Measurements from ENCODE around the gene PSEN1.

The PSEN1 gene

DNA sequence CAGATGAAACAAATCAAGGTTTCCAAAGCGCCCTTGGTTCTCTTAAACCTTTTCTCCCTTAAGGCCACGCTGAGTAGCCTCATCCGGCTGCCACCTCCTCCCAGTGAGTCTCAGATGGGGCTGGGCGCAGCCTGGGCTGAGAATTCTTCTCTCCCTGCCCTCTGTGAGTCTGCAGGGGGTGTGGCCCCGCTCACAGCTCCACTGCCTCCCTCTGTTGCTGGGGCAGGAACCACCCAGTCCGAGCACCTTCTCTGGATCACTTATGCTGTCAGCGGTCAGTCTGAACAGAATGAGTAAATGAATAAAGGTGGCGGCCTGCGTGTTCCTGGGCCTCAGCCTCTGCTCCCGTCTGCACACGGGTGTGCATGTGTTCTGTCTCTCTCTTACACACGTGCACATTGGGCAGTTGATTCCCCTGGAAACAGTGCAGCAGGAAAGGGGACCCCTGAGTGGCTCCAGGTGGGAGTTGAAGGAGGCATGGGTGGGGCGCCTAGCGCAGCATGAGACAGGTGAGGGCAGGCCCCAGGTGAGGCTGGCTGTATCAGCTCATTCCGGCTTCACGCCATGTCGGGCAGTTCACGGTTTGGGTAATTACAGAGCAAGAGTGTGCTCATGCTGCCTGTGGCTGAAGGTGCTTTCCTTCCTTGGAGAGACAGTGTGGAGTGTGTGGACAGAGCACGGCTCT is 105.3 kb downstream of the PSEN1 start:
- no peak for DNase-seq

GRCh38 chr14:73242357-73242901 is 106.1 kb downstream of the PSEN1 start:
- DNase-seq, result no peak

GRCh38 chr14:73243341-73243740 is 107.0 kb downstream of the PSEN1 start:
- no peak for DNase-seq

- no peak for DNase-seq
These were observed 107.4 kb downstream of the PSEN1 start for GRCh38 chr14:73243748-73244147.

GRCh38 chr14:73244541-73245290 is 108.4 kb downstream of the PSEN1 start:
- no peak for DNase-seq

GRCh38 chr14:73245480-73246325 is 109.4 kb downstream of the PSEN1 start:
- DNase-seq, result peak; percentile 50

DNA sequence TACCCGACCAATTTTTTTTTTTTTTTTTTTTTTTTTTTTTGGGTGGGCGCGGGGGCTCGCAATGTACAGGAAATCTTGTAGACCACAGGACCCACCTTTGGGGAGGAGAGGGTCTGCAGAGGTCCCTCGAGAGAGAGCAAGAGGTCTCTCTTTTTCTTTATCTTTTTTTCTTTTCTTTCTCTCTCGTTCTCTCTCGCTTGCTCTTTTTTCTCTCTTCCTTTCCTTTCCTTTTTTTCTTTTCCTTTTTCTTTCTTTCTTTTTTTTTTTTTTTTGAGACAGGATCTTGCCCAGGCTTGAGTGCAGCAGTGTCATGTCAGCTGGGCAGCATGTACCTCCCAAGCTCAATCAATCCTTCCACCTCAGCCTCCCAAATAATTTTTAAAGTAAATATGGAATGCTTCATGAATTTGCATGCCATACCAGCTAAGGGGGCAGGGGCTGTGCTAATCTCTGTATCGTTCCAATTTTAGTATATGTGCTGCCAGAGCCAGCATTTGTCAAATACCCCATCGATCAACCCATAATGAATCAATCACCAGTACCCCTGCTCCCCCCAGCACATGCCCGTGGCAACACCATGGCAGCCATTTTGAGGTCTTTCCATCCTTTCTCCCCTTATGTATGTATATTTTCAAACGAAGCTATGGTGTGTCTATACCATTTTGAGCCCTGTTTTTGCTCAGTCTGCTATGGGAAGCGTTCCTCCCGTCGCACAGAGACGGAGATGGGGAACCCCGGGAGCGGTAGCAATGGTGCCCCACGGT is 110.3 kb downstream of the PSEN1 start:
- no peak for DNase-seq

DNA sequence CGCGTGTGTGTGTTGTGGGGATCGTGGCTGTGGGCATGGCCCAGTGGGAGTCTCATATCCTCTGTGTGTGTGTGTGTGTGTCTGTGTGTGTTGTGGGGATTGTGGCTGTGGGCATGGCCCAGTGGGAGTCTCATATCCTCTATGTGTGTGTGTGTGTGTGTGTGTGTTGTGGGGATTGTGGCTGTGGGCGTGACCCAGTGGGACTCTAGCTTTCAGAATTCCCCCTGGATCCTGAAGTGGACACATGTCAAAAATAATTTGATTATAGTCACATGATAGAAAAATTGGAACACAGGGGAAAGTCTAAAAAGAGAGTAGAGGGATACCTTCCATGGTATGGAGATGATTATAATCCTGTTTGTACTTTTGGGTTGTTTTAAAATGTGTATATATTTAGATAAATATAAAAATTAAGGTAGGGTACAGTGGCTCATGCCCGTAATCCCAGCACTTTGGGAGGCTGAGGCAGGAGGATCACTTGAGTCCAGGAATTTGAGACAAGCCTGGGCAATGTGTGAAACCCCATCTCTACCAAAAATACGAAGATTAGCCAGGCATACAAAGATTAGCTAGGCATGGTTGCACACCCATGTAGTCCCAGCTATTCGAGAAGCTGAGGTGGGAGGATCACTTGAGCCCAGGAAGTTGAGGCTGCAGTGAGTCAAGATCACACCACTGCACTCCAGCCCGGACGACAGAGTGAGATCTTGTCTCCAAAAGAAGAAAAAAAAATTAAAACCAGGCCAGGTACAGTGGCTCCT is 112.0 kb downstream of the PSEN1 start:
- no peak for DNase-seq

DNA sequence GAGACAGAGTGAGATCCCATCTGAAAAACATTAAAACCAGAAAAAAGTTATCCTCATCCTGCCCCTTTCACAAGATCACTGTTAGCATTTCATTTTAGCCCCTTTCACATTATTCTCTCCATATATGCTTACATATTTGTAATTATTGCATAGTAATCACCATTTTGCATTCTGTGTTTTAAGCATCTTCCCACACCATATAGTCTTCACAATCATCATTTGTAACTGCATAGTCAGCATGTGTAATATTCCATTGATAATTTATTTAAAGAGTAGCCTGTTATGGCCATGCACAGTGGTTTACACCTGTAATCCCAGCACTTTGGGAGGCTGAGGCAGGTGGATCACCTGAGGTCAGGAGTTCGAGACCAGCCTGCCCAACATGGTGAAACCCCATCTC is 112.8 kb downstream of the PSEN1 start:
- DNase-seq, result no peak

DNA sequence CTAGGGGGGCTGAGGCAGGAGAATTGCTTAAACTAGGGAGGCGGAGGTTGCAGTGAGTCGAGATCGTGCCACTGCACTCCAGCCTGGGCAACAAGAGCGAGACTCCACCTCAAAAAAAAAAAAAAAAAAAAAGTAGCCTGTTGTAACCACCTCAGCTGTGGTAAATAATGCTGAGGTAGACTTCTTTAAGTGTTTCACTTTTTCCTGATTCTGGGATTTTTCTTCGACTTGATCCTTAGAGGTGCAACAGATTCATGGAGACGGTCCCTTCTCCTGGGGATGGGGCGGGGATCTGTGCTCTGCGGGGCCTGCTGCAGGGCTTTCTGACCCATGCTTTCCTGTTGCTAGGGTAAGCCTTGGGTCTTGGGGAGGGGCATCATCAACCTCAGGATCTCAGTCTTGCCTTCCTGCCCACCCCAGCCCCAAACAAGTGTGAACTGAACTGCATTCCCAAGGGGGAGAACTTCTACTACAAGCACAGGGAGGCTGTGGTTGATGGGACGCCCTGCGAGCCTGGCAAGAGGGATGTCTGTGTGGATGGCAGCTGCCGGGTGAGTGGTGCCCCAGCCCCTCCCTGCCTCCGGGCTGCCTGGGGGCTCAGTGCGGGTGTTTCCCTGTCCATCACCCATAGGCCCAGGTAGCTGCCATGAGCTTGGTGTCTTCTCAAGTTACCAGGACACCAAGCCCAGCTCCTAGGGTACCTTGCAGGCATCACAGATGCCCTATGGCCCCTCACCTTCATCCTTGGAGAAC is 113.4 kb downstream of the PSEN1 start:
- no peak for DNase-seq

DNA sequence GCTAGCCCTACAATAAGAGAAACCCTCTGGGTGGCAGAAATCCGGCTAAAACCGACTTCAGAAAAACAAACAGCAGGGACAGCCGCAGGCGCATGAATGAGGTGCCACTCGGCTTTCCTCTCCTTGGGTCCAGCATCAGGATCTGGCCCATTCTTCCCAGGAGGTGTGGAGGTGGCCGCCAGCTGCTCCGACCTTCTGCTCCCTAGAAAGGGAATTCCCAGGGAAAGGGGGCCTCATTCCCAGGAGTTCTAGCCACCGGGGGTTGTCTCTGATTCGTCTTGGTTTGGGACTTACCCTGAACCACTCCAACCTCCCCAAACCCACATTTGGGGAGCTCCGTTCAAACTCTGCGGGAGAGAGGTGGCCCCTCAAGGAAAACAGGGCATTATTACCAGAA is 114.0 kb downstream of the PSEN1 start:
- DNase-seq, result no peak

GRCh38 chr14:73250781-73251500 is 114.6 kb downstream of the PSEN1 start:
- DNase-seq, result no peak

GRCh38 chr14:73251516-73252215 is 115.4 kb downstream of the PSEN1 start:
- DNase-seq, result no peak

- DNase-seq, result no peak
These were observed 116.4 kb downstream of the PSEN1 start for GRCh38 chr14:73252491-73253322.

- DNase-seq, result no peak
These were observed 117.0 kb downstream of the PSEN1 start for GRCh38 chr14:73253323-73253610.

GRCh38 chr14:73253721-73254120 is 117.4 kb downstream of the PSEN1 start:
- no peak for DNase-seq

DNA sequence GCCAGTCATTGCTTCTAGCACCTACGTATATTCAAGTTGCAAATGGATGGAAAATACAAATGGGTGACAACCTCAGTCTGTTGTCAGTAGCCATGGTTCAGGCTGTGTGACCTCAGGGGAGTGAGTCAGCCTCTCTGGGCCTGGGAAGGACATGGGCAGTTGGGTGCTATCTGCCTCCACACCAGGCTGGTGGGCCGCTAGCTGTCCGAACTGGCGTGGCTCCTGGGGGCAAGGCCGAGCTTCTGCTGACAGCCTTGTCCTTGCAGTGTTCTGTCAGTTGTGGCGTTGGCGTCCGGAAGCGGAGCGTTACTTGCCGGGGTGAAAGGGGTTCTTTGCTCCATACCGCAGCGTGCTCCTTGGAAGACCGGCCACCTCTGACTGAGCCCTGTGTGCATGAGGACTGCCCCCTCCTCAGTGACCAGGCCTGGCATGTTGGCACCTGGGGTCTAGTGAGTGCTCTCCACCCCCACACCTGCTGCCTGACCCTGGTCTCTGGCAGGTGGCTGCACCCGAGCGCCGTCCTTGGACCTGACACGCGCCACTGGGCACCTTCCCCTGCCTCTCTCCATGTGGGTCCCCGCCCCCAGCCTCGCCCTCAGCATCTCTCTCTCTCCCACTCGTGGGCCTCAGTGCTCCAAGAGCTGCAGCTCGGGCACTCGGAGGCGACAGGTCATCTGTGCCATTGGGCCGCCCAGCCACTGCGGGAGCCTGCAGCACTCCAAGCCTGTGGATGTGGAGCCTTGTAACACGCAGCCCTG is 118.1 kb downstream of the PSEN1 start:
- no peak for DNase-seq

- DNase-seq, result no peak
These were observed 118.7 kb downstream of the PSEN1 start for GRCh38 chr14:73255005-73255400.
